AG20443 (cell line): ENCODE results near the gene ARL15.

ENCODE experiments used
- DNase-seq: peaks from one replicate; pipeline ENCODE4 v3.0.0; 2012; ENCODE audit warnings: low spot score, mixed read lengths

Gene ARL15

GRCh38 chr5:54249210-54250028 lies 61.0 kb downstream of the ARL15 start:
- DNase-seq, result peak; percentile 13

GRCh38 chr5:54247226-54247625 lies 63.1 kb downstream of the ARL15 start:
- no peak for DNase-seq

GRCh38 chr5:54243483-54244080 lies 66.8 kb downstream of the ARL15 start:
- DNase-seq, result peak; percentile 60

GRCh38 chr5:54242297-54242696 lies 68.1 kb downstream of the ARL15 start:
- DNase-seq, result no peak

- DNase-seq, result peak; percentile 50
Observed at GRCh38 chr5:54234304-54234933, 76.0 kb downstream of the ARL15 start.

- DNase-seq, result no peak
Observed at GRCh38 chr5:54230936-54231685, 79.3 kb downstream of the ARL15 start.

- peak; percentile 69 for DNase-seq
Observed at GRCh38 chr5:54229041-54229780, 81.2 kb downstream of the ARL15 start.

- no peak for DNase-seq
Observed at GRCh38 chr5:54227759-54228158, 82.6 kb downstream of the ARL15 start.

GRCh38 chr5:54227109-54227508 lies 83.3 kb downstream of the ARL15 start:
- DNase-seq, result no peak

GRCh38 chr5:54226215-54226614 lies 84.2 kb downstream of the ARL15 start:
- DNase-seq, result peak; percentile 22

- no peak for DNase-seq
Observed at GRCh38 chr5:54224103-54224826, 86.1 kb downstream of the ARL15 start.

GRCh38 chr5:54222336-54222735 lies 88.0 kb downstream of the ARL15 start:
- DNase-seq, result no peak

GRCh38 chr5:54221135-54221534 lies 89.2 kb downstream of the ARL15 start:
- no peak for DNase-seq

- no peak for DNase-seq
Observed at GRCh38 chr5:54220230-54221040, 89.9 kb downstream of the ARL15 start.

- DNase-seq, result peak; percentile 60
Observed at GRCh38 chr5:54217826-54218503, 92.4 kb downstream of the ARL15 start.

- no peak for DNase-seq
Observed at GRCh38 chr5:54215233-54215736, 95.1 kb downstream of the ARL15 start.

- DNase-seq, result no peak
Observed at GRCh38 chr5:54214722-54215121, 95.7 kb downstream of the ARL15 start.

GRCh38 chr5:54212331-54212730 lies 98.0 kb downstream of the ARL15 start:
- no peak for DNase-seq

GRCh38 chr5:54211912-54212311 lies 98.5 kb downstream of the ARL15 start:
- no peak for DNase-seq
